DMS 273 (cell line): ENCODE measurements around the gene GLG1.

Experiments
- DNase-seq: peaks from one replicate; lab custom pipeline; 2025; ENCODE audit not compliant: unreplicated experiment; lab: John Stamatoyannopoulos, UW

Gene GLG1

GRCh38 chr16:74611721-74612120 is 4.8 kb upstream of the GLG1 start:
- no peak for DNase-seq

GRCh38 chr16:74608944-74609343 is 2.0 kb upstream of the GLG1 start:
- peak; percentile 28 for DNase-seq

- no peak for DNase-seq
Observed at GRCh38 chr16:74608381-74608780, 1.5 kb upstream of the GLG1 start.

GRCh38 chr16:74607962-74608356 is 1.0 kb upstream of the GLG1 start:
- peak; percentile 62 for DNase-seq

GRCh38 chr16:74607310-74607961 is 522 bp upstream of the GLG1 start:
- DNase-seq: no peak

- DNase-seq: peak; percentile 76
Observed at GRCh38 chr16:74605746-74606520, 981 bp downstream of the GLG1 start.

GRCh38 chr16:74605332-74605731 is 1.6 kb downstream of the GLG1 start:
- no peak for DNase-seq

GRCh38 chr16:74603848-74604247 is 3.1 kb downstream of the GLG1 start:
- DNase-seq: no peak

- DNase-seq: no peak
Observed at GRCh38 chr16:74601126-74601871, 5.6 kb downstream of the GLG1 start.

GRCh38 chr16:74596586-74596985 is 10.3 kb downstream of the GLG1 start:
- DNase-seq: no peak

- no peak for DNase-seq
Observed at GRCh38 chr16:74592847-74593246, 14.1 kb downstream of the GLG1 start.

- no peak for DNase-seq
Observed at GRCh38 chr16:74591876-74592650, 14.9 kb downstream of the GLG1 start.

- no peak for DNase-seq
Observed at GRCh38 chr16:74586948-74587347, 20.0 kb downstream of the GLG1 start.

- DNase-seq: no peak
Observed at GRCh38 chr16:74585846-74586443, 21.0 kb downstream of the GLG1 start.

GRCh38 chr16:74583926-74584666 is 22.8 kb downstream of the GLG1 start:
- DNase-seq: no peak

GRCh38 chr16:74582970-74583369 is 23.9 kb downstream of the GLG1 start:
- DNase-seq: no peak

- no peak for DNase-seq
Observed at GRCh38 chr16:74580833-74581232, 26.1 kb downstream of the GLG1 start.

GRCh38 chr16:74578838-74579237 is 28.1 kb downstream of the GLG1 start:
- DNase-seq: no peak

- no peak for DNase-seq
Observed at GRCh38 chr16:74578433-74578832, 28.5 kb downstream of the GLG1 start.

GRCh38 chr16:74577882-74578366 is 29.0 kb downstream of the GLG1 start:
- no peak for DNase-seq
